ENCODE data around the gene S100B. TPM values are rescaled to one million over a fixed set of nuclear protein-coding genes. Genes with fewer than 3 reads are reported as not detected.

Gene S100B
- total RNA-seq, 1 experiment from 2014 or later: not detected

- H2AFZ ChIP-seq (ENCODE audit: low read depth, low read length, poor library complexity, severe bottlenecking): no peak overlapping the region
- RAD21 ChIA-PET (ENCODE audit: low non-redundant PET in 1 of 2, low total read pairs in 2 of 2, uncharacterized antibody in 2 of 2, unreplicated experiment in 2 of 2): no interaction called here
- TF ChIP-seq RAD21 (IDR thresholded peaks at IDR 0.05; ENCODE audit: low read depth): no peak
- no peak for TF ChIP-seq EZH2 (IDR thresholded peaks at IDR 0.05)
- no peak for TF ChIP-seq ELF1 (IDR thresholded peaks at IDR 0.05; ENCODE audit: borderline replicate concordance, low read depth)
- no peak for TF ChIP-seq REST (IDR thresholded peaks at IDR 0.05; ENCODE audit: low read depth)
- no peak for TF ChIP-seq ZFX (IDR thresholded peaks at IDR 0.05)
- no peak for TF ChIP-seq TCF7L2 (IDR thresholded peaks at IDR 0.05; ENCODE audit: borderline replicate concordance, extremely low read depth, insufficient read depth, insufficient read length)
- TF ChIP-seq CBX3 (IDR thresholded peaks at IDR 0.05; ENCODE audit: low read depth): no peak
- TF ChIP-seq CEBPB (IDR thresholded peaks at IDR 0.05; ENCODE audit: low read depth): no peak
- no peak for TF ChIP-seq SIN3A (IDR thresholded peaks at IDR 0.05; ENCODE audit: low read depth)
- TF ChIP-seq, protein P1, sequence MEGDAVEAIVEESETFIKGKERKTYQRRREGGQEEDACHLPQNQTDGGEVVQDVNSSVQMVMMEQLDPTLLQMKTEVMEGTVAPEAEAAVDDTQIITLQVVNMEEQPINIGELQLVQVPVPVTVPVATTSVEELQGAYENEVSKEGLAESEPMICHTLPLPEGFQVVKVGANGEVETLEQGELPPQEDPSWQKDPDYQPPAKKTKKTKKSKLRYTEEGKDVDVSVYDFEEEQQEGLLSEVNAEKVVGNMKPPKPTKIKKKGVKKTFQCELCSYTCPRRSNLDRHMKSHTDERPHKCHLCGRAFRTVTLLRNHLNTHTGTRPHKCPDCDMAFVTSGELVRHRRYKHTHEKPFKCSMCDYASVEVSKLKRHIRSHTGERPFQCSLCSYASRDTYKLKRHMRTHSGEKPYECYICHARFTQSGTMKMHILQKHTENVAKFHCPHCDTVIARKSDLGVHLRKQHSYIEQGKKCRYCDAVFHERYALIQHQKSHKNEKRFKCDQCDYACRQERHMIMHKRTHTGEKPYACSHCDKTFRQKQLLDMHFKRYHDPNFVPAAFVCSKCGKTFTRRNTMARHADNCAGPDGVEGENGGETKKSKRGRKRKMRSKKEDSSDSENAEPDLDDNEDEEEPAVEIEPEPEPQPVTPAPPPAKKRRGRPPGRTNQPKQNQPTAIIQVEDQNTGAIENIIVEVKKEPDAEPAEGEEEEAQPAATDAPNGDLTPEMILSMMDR (IDR thresholded peaks at IDR 0.05 in 2 of 3, conservative IDR thresholded peaks at IDR 0.05 in 1 of 3; ENCODE audit: borderline replicate concordance in 1 of 3, insufficient read depth in 1 of 3, low read depth in 2 of 3, low read length in 2 of 3): no peak
- no peak for TF ChIP-seq ZNF274 (IDR thresholded peaks at IDR 0.05; ENCODE audit: low read depth, low read length)
- no peak for TF ChIP-seq EZH2phosphoT487 (IDR thresholded peaks at IDR 0.05; ENCODE audit: borderline replicate concordance)
- no peaks in the 10 kb centered on the region for H3K27me3 ChIP-seq (ENCODE audit: insufficient read depth, low read length)
- intact Hi-C loops (cut with micrococcal nuclease): no loop called here
- peaks cover 3% of the 10 kb centered on the region; the same call in 1 of the 2 replicates for H3K79me2 ChIP-seq (ENCODE audit: insufficient read depth, low read length)
- H3K36me3 ChIP-seq (ENCODE audit: control insufficient read depth in 1 of 2, insufficient read depth in 2 of 2, low read length in 2 of 2): peaks cover 28 to 45% of the 10 kb centered on the region in 2 experiments; a peak in 3 of 4 replicates
- ATAC-seq (no peak), DNase-seq (ENCODE audit: low read depth, low spot score) (no peak)
- CTCF ChIA-PET: no interaction called here
- no peaks in the 10 kb centered on the region for H3K9me2 ChIP-seq (ENCODE audit: insufficient read depth)
- H4K20me1 ChIP-seq (ENCODE audit: insufficient read depth): no peaks in the 10 kb centered on the region
- POLR2A ChIA-PET: no interaction called here
- no peak overlapping the region for H3K9ac ChIP-seq (ENCODE audit: low read length)
- no peaks in the 10 kb centered on the region for H3K9me3 ChIP-seq (ENCODE audit: control insufficient read depth in 1 of 2, insufficient read depth in 1 of 2, low read depth in 1 of 2, low read length in 2 of 2)
- H3K4me3 ChIP-seq (replicated peaks in 1 of 2; ENCODE audit: low read depth in 1 of 2, low read length in 2 of 2): no peak overlapping the region
- no peaks in the 10 kb centered on the region for H3K4me1 ChIP-seq (ENCODE audit: control insufficient read depth in 1 of 2, insufficient read depth in 2 of 2, low read length in 2 of 2)
- no peak overlapping the region for H3K27ac ChIP-seq (ENCODE audit: low read depth, low read length)
- BruUV-seq (replicated peaks): no TSS peak
- no peak overlapping the region for H3K4me2 ChIP-seq (ENCODE audit: low read length)
These were observed 41.0 kb upstream of the S100B start for GRCh38 chr21:46645840-46646239.
